Keratinocyte (primary cell): ENCODE data around the gene ST3GAL6.

Source experiments
- CTCF ChIP-seq, 3 experiments: IDR thresholded peaks in 1 of 3; conservative IDR thresholded peaks in 1 of 3; optimal IDR thresholded peaks in 1 of 3; 2 replicates in 2 of 3; 3 replicates in 1 of 3; pipeline versions ENCODE3 to v1.5.1; 2011; ENCODE audit warnings: low read length in 3 of 3, mild to moderate bottlenecking in 3 of 3, moderate library complexity in 2 of 3, control low read depth in 1 of 3, inconsistent platforms in 1 of 3; ENCODE audit not compliant: insufficient read depth in 2 of 3; ENCODE audit errors: extremely low read depth in 1 of 3
- EZH2 ChIP-seq: IDR thresholded peaks from one replicate; pipeline ENCODE4 v1.6.1; 2012; ENCODE audit warnings: inconsistent platforms, mild to moderate bottlenecking, low read length, moderate library complexity

GRCh38 chr3:98800401-98800800, 37.3 kb downstream of the ST3GAL6 start:
- TF ChIP-seq CTCF (optimal IDR thresholded peaks at IDR 0.05 in 1 of 3, IDR thresholded peaks at IDR 0.05 in 1 of 3, conservative IDR thresholded peaks at IDR 0.05 in 1 of 3; ENCODE audit: extremely low read depth in 1 of 3, insufficient read depth in 2 of 3, low read length in 3 of 3) (no peak), EZH2 (no peak)
